22Rv1 (cell line): Measurements from ENCODE around the gene B4GALT5.
A peak's percentile ranks its signal among the peaks of the same experiment; 100 is the strongest.
"Not testable (repeated sequence)": the region's sequence is repeated elsewhere in the genome, so short reads cannot be mapped to it uniquely, and the experiment has no call there.

Experiments
- H3K27ac ChIP-seq: fragments of 450-650 bp; 2 replicates; pipeline ENCODE4 v1.5.1; 2017
- CTCF ChIP-seq: fragments of 450-650 bp; IDR thresholded peaks from 2 replicates; pipeline ENCODE4 v1.5.1; 2017; ENCODE audit warnings: mild to moderate bottlenecking
- ZFX ChIP-seq: fragments of 450-650 bp; IDR thresholded peaks from 2 replicates; pipeline ENCODE4 v1.6.1; 2017; ENCODE audit warnings: antibody characterized with exemption, borderline replicate concordance

Gene B4GALT5

GRCh38 chr20:49615401-49616153 is 98.1 kb downstream of the B4GALT5 start:
- H3K27ac ChIP-seq = no peak overlapping the region
- TF ChIP-seq ZFX = no peak
- TF ChIP-seq CTCF = no peak

- H3K27ac ChIP-seq = not testable (repeated sequence)
These were observed 98.7 kb downstream of the B4GALT5 start for GRCh38 chr20:49615051-49615400.

- no peak overlapping the region for H3K27ac ChIP-seq
- TF ChIP-seq ZFX (no peak), CTCF (no peak)
These were observed 99.2 kb downstream of the B4GALT5 start for GRCh38 chr20:49614338-49615050.

GRCh38 chr20:49612127-49612738 is 101.4 kb downstream of the B4GALT5 start:
- H3K27ac ChIP-seq = no peak overlapping the region
- TF ChIP-seq CTCF (no peak), ZFX (no peak)

DNA sequence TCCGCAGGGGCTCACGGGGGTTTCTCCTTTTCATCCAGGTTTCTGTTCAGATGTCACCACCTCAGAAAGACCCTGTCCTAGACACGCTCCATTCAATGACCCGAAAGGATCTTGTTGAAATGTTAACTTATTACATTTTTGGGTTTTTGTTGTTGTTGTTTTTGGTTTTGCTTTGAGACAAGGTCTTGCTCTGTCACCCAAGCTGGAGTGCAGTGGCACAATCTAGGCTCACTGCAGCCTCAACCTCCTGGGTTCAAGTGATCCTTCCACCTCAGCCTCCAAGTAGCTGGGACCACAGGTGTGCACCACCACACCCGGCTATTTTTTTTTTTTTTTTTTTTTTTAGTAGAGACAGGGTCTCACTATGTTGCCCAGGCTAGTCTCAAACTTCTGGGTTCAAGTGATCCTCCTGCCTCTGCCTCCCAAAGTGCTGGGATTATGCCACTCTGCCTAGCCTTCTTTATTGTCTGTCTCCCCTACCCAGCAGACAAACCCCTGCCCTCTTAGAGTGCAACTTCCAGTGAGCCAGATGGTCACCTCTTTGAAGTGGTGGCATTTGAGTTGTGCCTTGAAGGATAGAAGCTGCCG is 102.0 kb downstream of the B4GALT5 start:
- not testable (repeated sequence) for H3K27ac ChIP-seq

- no peak overlapping the region for H3K27ac ChIP-seq
- TF ChIP-seq CTCF (peak; percentile 99), ZFX (no peak)
These were observed 102.8 kb downstream of the B4GALT5 start for GRCh38 chr20:49610691-49611538.

GRCh38 chr20:49608752-49609670 is 104.7 kb downstream of the B4GALT5 start:
- TF ChIP-seq ZFX = no peak
- peak; percentile 99 for TF ChIP-seq CTCF
- H3K27ac ChIP-seq = no peak overlapping the region
